SKM-1 treated with dmso at 0.1 percent for 144 hours (cell line): ENCODE measurements around the gene APOBEC3B.
"Not testable (repeated sequence)": the region's sequence is repeated elsewhere in the genome, so short reads cannot be mapped to it uniquely, and the experiment has no call there.

Experiments used
- DNase-seq: peaks from one replicate; lab custom pipeline; 2025; ENCODE audit not compliant: unreplicated experiment; lab: John Stamatoyannopoulos, UW

Gene APOBEC3B

DNA sequence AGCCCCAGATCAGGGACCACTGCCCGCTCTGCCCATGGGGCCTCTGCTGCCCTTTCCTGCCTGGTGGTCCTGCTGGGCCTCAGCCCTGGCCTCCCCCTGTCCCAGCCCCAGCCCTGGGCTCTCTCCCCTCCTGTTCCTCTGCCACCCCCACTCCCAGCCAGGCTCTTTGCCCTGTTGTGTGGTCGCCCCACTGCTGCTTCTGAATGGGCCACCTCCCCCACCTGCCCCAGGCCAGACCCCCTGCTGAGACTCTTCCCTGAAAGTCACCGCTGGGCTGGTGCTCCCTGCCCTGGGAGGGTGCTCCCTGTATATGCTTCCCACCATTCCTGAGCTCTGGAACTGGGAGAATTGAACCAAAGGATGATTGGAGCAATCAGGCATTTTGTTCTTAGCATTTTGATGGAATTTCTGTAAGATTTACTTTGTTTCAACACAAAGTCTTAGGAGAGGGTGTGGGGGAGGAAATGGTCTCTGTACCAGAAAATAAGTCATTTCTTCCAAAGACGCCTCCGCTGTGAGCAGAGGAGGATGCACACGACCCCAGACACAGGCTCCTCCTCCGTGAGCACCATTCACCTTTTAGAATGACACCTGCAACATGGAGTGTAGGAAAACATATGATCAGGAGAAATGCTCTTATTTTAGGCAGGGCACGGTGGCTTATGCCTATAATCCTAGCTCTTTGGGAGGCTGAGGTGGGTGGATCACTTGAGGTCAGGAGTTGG lies 5.2 kb downstream of the APOBEC3B start:
- no peak for DNase-seq

- DNase-seq: no peak
Observed at GRCh38 chr22:38989466-38989865, 7.3 kb downstream of the APOBEC3B start.

DNA sequence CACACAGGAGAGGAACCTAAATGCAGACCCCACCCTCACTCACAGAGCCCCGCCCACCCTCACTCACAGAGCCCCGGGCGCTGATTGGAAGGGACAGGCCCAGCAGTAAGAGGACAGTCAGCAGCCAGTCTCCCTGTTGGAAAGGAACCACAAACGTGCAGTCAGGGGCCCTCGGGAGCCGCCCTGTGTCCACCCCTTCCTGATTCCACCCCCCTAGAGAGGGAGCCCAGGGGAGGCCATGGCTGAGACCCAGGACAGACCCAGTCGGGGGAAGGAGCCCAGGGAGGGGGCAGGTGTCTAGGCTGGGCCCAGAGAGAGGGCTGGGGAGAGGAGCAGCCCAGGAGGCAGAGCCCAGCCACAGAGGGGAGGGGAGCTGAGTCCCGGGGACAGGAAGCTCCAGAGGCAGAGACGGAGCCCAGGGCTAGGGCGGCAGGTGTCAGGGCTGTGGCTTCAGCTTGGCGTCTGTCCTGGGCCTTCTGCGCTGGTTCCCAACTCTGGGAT lies 10.8 kb downstream of the APOBEC3B start:
- not testable (repeated sequence) for DNase-seq

DNA sequence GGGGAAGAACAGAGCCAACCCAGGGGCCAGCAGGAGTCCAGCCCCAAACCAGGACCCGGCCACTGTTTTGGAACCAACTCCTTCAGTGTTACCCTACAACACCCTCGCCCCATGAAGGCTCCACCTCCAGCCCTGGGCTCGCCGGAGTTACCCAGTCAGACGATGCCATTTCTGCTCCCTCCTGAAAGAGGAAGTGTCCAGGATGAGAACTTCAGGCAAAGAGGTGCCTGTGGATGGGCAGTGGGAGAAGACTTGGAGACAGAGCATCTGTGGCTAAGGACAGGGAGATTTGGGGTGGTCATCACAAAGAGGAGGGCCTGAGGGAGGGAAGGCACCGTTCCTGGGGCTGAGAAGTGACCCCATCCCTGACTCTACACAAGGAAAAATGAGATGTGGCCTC lies 14.0 kb downstream of the APOBEC3B start:
- DNase-seq: no peak

DNA sequence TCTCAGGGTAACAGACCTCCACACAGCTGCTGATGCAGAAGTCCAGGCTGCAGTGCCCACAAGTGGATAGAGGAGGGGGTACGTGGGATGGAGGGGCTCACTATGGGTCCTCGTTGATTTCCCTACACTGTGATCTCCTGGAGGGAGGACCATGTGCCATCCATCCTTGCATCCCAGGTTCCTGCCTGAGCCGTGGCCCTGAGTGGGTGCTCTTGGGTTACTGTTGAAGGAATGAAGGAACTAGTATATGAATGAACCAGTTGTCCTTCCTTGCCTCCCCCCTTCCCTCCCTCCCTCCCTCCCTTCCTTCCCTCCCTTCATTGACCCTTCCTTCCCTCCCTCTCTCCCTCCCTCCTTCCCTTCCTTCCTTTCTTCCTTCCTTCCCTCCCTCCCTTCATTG lies 15.4 kb downstream of the APOBEC3B start:
- DNase-seq: no peak

- DNase-seq: peak; percentile 89
Observed at GRCh38 chr22:39003165-39003638, 21.1 kb downstream of the APOBEC3B start.

- no peak for DNase-seq
Observed at GRCh38 chr22:39007177-39007576, 25.0 kb downstream of the APOBEC3B start.

DNA sequence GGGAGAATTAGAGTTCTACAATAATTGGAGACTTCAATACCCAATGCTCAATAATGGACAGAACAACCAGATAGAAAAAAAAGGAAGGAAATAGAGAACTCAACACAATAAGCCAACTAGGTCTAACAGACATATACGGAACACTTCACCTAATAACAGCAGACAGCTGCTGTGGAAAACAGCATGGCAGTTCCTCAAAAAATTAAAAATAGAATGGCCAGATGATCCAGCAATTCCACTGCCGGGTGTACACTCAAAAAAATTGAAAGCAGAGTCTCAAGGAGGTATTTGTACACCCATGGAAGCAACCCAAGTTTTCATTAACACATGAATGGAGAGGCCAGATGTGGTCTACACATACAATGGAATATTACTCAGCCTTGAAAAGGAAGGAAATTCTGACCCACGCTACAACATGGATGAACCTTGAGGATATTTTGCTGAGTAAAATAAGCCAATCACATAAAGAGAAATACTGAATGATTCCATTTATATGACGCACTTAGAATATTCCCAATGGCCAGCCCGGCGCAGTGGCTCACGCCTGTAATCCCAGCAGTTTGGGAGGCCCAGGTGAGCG lies 26.2 kb downstream of the APOBEC3B start:
- DNase-seq: not testable (repeated sequence)

DNA sequence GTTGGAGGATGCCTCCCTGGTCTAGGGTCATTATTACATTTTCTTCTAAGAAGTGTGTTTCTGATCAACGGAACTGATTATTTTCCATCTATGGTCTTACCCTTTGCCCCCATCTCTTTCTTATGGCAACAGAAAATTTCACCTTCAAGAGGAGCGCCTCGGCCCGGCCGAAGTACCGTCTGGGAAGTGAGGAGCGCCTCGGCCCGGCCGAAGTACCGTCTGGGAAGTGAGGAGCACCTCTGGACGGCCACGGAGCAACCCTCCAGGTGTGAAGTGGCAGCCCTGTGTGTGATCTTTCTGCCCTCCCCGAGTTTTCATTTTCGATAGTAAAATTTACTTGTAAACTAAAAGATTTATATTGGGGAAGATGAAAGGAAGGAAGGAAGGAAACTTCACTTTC lies 28.8 kb downstream of the APOBEC3B start:
- no peak for DNase-seq

DNA sequence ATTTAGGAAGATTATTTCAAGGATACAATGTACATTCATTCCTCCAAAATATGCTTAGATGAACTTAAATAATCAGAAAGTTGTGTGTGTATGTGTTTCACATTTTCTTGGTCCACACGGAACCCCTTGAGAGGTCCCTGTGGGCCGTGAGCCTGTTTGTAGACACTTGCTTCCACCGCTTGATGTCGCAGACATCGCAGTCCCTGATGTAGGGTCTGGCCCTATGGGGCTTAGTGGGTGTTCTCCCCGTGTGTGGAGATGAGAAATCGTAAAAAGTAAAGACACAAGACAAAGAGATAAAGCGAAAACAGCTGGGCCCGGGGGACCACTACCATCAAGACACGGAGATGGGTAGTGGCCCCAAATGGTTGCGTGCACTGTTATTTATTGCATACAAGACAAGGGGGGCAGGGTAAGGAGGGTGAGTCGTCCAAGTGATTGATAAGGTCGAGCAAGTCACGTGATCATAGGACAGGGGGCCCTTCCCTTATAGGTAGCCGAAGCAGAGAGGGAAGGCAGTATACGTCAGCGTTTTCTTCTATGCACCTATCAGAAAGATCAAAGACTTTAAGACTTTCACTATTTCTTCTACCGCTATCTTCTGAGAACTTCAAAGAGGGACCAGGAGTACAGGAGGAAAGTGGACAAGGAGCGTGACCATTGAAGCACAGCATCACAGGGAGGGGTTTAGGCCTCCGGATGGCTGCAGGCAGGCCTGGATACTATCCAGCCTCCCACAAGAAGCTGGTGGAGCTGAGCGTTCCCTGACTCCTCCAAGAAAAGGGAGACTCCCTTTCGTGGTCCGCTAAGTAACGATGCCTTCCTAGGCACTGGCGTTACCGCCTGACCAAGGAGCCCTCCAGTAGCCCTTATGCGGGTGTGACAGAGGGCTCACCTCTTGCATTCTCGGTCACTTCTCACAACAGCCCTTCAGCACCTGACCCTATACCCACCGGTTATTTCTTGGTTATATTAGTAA lies 30.7 kb downstream of the APOBEC3B start:
- DNase-seq: no peak

DNA sequence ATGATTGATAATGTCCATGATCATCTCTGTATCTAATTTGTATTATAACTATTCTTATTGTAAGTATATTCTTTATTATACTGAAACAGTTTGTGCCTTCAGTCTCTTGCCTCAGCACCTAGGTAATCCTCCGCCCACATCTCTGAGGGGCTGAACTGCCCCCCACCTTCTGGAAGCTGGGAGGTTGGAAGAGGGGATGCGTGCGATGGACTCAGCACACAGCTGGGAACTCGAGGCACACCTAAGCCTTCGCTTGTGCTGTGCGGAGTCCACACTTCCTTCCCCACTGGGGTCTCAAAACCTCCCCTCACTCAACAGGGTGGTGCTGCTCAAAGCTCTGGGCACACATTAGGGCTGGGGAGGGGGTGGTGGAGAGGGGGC lies 31.4 kb downstream of the APOBEC3B start:
- not testable (repeated sequence) for DNase-seq

GRCh38 chr22:39013942-39014722 lies 32.0 kb downstream of the APOBEC3B start, which contains the start of gene APOBEC3C:
Gene APOBEC3C (plus strand): TSS chr22:39014257. CDS start chr22:39014363, 106 bp downstream.
- peak; percentile 81 for DNase-seq

DNA sequence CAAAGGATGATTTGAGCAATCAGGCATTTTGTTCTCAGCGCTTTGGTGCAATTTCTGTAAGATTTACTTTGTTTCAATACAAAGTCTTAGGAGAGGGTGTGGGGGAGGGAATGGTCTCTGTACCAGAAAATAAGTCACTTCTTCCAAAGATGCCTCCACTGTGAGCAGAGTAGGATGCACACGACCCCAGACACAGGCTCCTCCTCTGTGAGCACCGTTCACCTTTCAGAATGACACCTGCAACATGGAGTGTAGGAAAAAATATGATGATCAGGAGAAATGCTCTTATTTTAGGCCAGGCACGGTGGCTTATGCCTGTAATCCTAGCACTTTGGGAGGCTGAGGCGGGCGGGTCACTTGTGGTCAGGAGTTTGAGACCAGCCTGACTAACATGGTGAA lies 32.6 kb downstream of the APOBEC3B start:
- not testable (repeated sequence) for DNase-seq

GRCh38 chr22:39016592-39016991 lies 34.4 kb downstream of the APOBEC3B start:
- DNase-seq: no peak

DNA sequence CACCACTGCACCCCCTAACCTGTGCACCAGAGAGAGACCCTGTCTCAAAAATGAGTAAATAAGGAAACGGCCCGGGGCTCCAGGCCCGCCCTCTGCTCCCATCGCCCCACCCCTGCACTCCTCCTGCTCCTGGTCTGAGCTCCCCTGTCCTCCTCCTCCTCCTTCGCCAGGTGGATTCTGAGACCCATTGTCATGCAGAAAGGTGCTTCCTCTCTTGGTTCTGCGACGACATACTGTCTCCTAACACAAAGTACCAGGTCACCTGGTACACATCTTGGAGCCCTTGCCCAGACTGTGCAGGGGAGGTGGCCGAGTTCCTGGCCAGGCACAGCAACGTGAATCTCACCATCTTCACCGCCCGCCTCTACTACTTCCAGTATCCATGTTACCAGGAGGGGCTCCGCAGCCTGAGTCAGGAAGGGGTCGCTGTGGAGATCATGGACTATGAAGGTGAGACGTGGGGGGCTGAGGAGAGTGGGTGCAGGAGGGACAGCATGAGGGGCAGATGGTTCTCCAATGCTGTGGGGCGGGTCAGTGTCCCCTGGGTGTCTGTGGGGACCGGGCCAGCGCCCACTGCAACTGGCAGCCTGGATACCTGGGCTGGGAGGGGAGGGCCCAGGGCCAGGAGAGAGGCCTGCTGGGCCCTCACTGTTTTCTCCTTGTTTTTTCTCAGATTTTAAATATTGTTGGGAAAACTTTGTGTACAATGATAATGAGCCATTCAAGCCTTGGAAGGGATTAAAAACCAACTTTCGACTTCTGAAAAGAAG lies 35.6 kb downstream of the APOBEC3B start:
- no peak for DNase-seq

GRCh38 chr22:39020021-39020651 lies 38.0 kb downstream of the APOBEC3B start:
- DNase-seq: not testable (repeated sequence)

DNA sequence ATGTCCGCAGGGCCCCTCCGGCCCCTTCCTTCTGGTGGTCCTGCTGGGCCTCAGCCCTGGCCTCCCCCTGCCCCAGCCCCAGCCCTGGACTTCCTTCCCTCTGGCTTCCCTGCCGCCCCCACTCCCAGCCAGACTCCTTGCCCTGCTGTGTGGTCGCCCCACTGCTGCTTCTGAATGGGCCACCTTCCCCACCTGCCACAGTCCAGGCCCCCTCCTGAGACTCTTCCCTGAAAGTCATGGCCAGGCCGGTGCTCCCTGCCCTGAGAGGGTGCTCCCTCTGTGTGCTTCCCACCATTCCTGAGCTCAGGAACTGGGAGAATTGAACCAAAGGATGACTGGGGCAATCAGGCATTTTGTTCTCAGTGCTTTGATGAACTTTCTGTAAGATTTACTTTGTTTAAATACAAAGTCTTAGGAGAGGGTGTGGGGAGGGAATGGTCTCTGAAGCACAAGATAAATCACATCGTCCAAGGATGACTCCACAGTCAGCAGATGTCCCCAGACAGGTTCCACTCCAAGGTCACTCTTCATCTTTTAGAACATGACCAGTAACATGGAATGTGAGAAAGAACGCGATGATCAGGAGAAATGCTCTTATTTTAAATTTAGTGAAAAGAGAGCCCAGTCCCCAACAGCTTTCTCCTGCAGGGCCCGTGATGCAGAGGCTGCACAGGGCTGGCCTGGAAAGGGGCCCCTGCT lies 39.6 kb downstream of the APOBEC3B start:
- no peak for DNase-seq

DNA sequence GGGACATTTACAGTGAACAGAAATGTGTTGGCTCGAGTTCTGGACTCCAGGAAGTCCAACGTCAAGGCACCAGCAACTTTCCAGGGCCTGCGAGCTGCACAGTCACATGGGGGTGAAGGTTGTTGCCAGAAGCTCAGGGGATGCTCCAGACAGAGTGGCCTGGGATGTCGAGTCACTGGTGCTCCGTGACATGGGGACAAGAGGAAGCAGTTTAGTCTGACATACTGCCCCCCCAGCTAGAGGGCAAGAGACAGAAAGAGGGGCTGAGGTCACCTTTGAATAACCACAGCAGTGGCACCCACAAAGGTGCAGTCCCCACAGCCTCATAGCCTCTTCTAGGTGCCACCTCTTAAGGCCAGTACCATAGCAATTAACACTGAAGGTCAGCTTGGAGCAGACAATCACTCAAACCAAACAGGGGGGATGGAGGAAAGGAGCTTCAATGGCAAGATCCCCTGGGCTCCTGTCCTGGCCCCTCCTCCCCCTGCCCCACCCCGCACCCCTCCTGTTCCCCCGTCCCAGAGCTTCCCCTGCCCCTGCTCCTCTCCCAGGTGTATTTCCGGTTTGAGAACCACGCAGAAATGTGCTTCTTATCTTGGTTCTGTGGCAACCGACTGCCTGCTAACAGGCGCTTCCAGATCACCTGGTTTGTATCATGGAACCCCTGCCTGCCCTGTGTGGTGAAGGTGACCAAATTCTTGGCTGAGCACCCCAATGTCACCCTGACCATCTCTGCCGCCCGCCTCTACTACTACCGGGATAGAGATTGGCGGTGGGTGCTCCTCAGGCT lies 42.6 kb downstream of the APOBEC3B start:
- DNase-seq: no peak
